Spleen (tissue), 11 donors: ENCODE results near the gene CLMP. TPM values are rescaled to one million over a fixed set of nuclear protein-coding genes. Genes with fewer than 3 reads are reported as not detected.

Source experiments
- DNase-seq: peaks from one replicate; pipeline ENCODE4 v3.0.0-alpha.2; 2020
- H3K27ac ChIP-seq, 8 donors: fragments of 200-600 bp; sonication (generic) in 7 of 8; 1 replicate in 4 of 8; 2 replicates in 4 of 8; pipeline versions ENCODE4 v1.5.0 to v1.8.0; 2016 to 2021; ENCODE audit warnings: inconsistent platforms in 4 of 8, mild to moderate bottlenecking in 4 of 8, moderate library complexity in 1 of 8
- H3K27me3 ChIP-seq, 7 donors: fragments of 200-600 bp; sonication (generic) in 6 of 7; replicated peaks in 1 of 7; 1 replicate in 4 of 7; 2 replicates in 3 of 7; pipeline versions ENCODE4 v1.5.0 to v1.8.0; 2016 to 2021; ENCODE audit warnings: inconsistent platforms in 3 of 7, mild to moderate bottlenecking in 1 of 7
- H3K36me3 ChIP-seq, 6 donors: fragments of 200-600 bp; sonication (generic) in 5 of 6; 1 replicate in 4 of 6; 2 replicates in 2 of 6; pipeline versions ENCODE4 v1.5.0 to v1.8.0; 2016 to 2021; ENCODE audit warnings: inconsistent platforms in 2 of 6
- H3K4me1 ChIP-seq, 6 donors: fragments of 200-600 bp; sonication (generic) in 5 of 6; 1 replicate in 3 of 6; 2 replicates in 3 of 6; pipeline versions ENCODE4 v1.5.0 to v1.8.0; 2016 to 2021; ENCODE audit warnings: inconsistent platforms in 3 of 6
- H3K4me3 ChIP-seq, 8 donors: fragments of 200-600 bp; sonication (generic) in 7 of 8; 1 replicate in 4 of 8; 2 replicates in 4 of 8; pipeline versions ENCODE4 v1.5.0 to v1.8.0; 2016 to 2021; ENCODE audit warnings: inconsistent platforms in 4 of 8, mild to moderate bottlenecking in 4 of 8, moderate library complexity in 2 of 8
- H3K9me3 ChIP-seq, 8 donors: fragments of 200-600 bp; sonication (generic) in 7 of 8; 1 replicate in 4 of 8; 2 replicates in 4 of 8; pipeline versions ENCODE4 v1.5.0 to v1.8.0; 2016 to 2021; ENCODE audit warnings: inconsistent platforms in 4 of 8
- CTCF ChIP-seq, 11 experiments: fragments of 200-600 bp in 7 of 11; fragments of 450-650 bp in 4 of 11; sonication (generic) in 4 of 11; IDR thresholded peaks in 8 of 11; conservative IDR thresholded peaks in 3 of 11; 1 replicate in 7 of 11; 2 replicates in 4 of 11; pipeline versions ENCODE4 v1.4.0 to v1.8.0; 2016 to 2021; ENCODE audit warnings: antibody characterized with exemption in 11 of 11, inconsistent platforms in 4 of 11, mild to moderate bottlenecking in 1 of 11
- POLR2A ChIP-seq, 3 donors: fragments of 450-650 bp; IDR thresholded peaks; one replicate each; pipeline ENCODE4 v1.5.1; 2017; ENCODE audit warnings: antibody characterized with exemption in 3 of 3, mild to moderate bottlenecking in 1 of 3
- POLR2AphosphoS5 ChIP-seq, 3 donors: sonication (generic); formaldehyde crosslinking; IDR thresholded peaks; one replicate each; pipeline ENCODE4 v1.5.1; 2017; ENCODE audit warnings: antibody characterized with exemption in 3 of 3
- WGBS, 5 donors: extraction: QIAGEN DNeasy Blood & Tissue Kit in 3 of 5; methylation state at CpG; one replicate each; pipeline versions ENCODE4 v1.1.5 to v1.1.7; 2013 to 2018; 5-methylcytosine and 5-hydroxymethylcytosine counted together
- intact Hi-C: fragments of 100-400 bp; cut with DNase I; formaldehyde crosslinking; loops from one replicate; pipeline ENCODE4 v1.15.0; 2023; ENCODE audit warnings: low total_unique reads
- polyA plus RNA-seq, 3 donors: library from polyadenylated mRNA; stranded (reverse); fragments of 200-250 nt; gene quantifications; one replicate each; pipeline ENCODE4 v1.2.1, GENCODE V29; 2013
- total RNA-seq, 7 donors: library from RNA; depleted of rRNA in 3 of 7; stranded (reverse); fragments of >200 nt in 3 of 7; fragmentation: NEBNext Ultra II Directional in 4 of 7; extraction: Animal tissue kit (Norgen Biotek cat#: 25700) in 4 of 7; gene quantifications; one replicate each; pipeline versions ENCODE4 v1.1.0 to v1.2.1, GENCODE V29; 2016 to 2021
- donor health status: healthy with polysubstance abuse.
- donor health status: DM: no; HTN: no; CAD: no; lungs with moderate emphysema.
- donor health status: DM: no; HTN: no; CAD: no.
- donor health status: Bipolar disorder and iron deficiency.
- donor health status: healthy.
- donor health status: DM: no; HTN: no; CAD: no.
- donor health status: DM: yes; HTN: yes; CAD: no.

The CLMP gene
- total and polyA plus RNA-seq, 10 donors, result 3.1 to 36.5 (median 13.1) TPM

GRCh38 chr11:123145220-123145619, 49.8 kb downstream of the CLMP start:
- no peaks in the 10 kb centered on the region for H3K27me3 ChIP-seq
- WGBS, 5 donors, result 43 to 75% (median 60%) methylated on average over 13 of the region's 13 CpGs
- H3K27ac ChIP-seq, result peak overlapping the region in 5 of 8 donors; percentile 52 to 76 (median 64)
- no peaks in the 10 kb centered on the region for H3K36me3 ChIP-seq
- H3K9me3 ChIP-seq, result no peaks in the 10 kb centered on the region
- DNase-seq, result no peak
- no peak overlapping the region for H3K4me3 ChIP-seq
- H3K4me1 ChIP-seq, result peaks cover 0 to 20% (median 8%) of the 10 kb centered on the region in 6 donors
- peak in 1 of 3 donors; percentile 19 for TF ChIP-seq POLR2AphosphoS5 (IDR thresholded peaks at IDR 0.05)
- no peak for TF ChIP-seq POLR2A (IDR thresholded peaks at IDR 0.05)
- no peak for TF ChIP-seq CTCF (IDR thresholded peaks at IDR 0.05 in 8 of 11, conservative IDR thresholded peaks at IDR 0.05 in 3 of 11)
- intact Hi-C loops, result no loop called here

- peak overlapping the region in 1 of 8 donors; percentile 64 for H3K27ac ChIP-seq
- intact Hi-C loops, result no loop called here
- no peak overlapping the region for H3K4me3 ChIP-seq
- WGBS, 5 donors, result 69 to 84% (median 76%) methylated on average over 3 of the region's 3 CpGs
- peaks cover 0 to 20% (median 8%) of the 10 kb centered on the region in 6 donors for H3K4me1 ChIP-seq
- H3K36me3 ChIP-seq, result no peaks in the 10 kb centered on the region
- no peaks in the 10 kb centered on the region for H3K27me3 ChIP-seq
- TF ChIP-seq POLR2AphosphoS5 (IDR thresholded peaks at IDR 0.05), result no peak
- TF ChIP-seq POLR2A (IDR thresholded peaks at IDR 0.05), result no peak
- no peaks in the 10 kb centered on the region for H3K9me3 ChIP-seq
- DNase-seq, result no peak
Measured at GRCh38 chr11:123144707-123145106, 50.3 kb downstream of the CLMP start.

- TF ChIP-seq POLR2A (IDR thresholded peaks at IDR 0.05) (no peak), CTCF (IDR thresholded peaks at IDR 0.05 in 8 of 11, conservative IDR thresholded peaks at IDR 0.05 in 3 of 11) (no peak), POLR2AphosphoS5 (IDR thresholded peaks at IDR 0.05) (no peak)
- Histone ChIP-seq H3K4me3 (no peak overlapping the region), H3K27ac (no peak overlapping the region), H3K9me3 (no peaks in the 10 kb centered on the region), H3K36me3 (no peaks in the 10 kb centered on the region), H3K27me3 (no peaks in the 10 kb centered on the region), H3K4me1 (peaks cover 0 to 21% (median 8%) of the 10 kb centered on the region in 6 donors)
- intact Hi-C loops, result no loop called here
- WGBS, 5 donors, result 90 to 100% (median 93%) methylated on average over 2 of the region's 2 CpGs
- no peak for DNase-seq
Measured at GRCh38 chr11:123143921-123144320, 51.1 kb downstream of the CLMP start.

GRCh38 chr11:123143476-123143875, 51.6 kb downstream of the CLMP start:
- DNase-seq, result no peak
- WGBS, 5 donors, result 57 to 89% (median 82%) methylated on average over 5 of the region's 5 CpGs

More at GRCh38 chr11:123143476-123143875, 51.6 kb downstream of the CLMP start:
- Histone ChIP-seq H3K9me3 (no peaks in the 10 kb centered on the region), H3K36me3 (no peaks in the 10 kb centered on the region), H3K27me3 (no peaks in the 10 kb centered on the region), H3K4me1 (peaks cover 0 to 26% (median 8%) of the 10 kb centered on the region in 6 donors), H3K4me3 (no peak overlapping the region), H3K27ac (no peak overlapping the region)
- TF ChIP-seq POLR2A (IDR thresholded peaks at IDR 0.05) (no peak), CTCF (IDR thresholded peaks at IDR 0.05 in 8 of 11, conservative IDR thresholded peaks at IDR 0.05 in 3 of 11) (no peak), POLR2AphosphoS5 (IDR thresholded peaks at IDR 0.05) (no peak)
- intact Hi-C loops, result no loop called here
